Measurements from ENCODE around the gene ATF4.

GRCh38 chr22:39543095-39543494 is 22.7 kb downstream of the ATF4 start:
- TF ChIP-seq MYC (IDR thresholded peaks at IDR 0.05; ENCODE audit: low read depth, low read length) (no peak), CTCF (IDR thresholded peaks at IDR 0.05; ENCODE audit: low read depth, low read length) (peak; percentile 63)

All from NB4 (cell line).